Panc1 (cell line): ENCODE results near the gene UPK3B.
"Not testable (repeated sequence)": the region's sequence is repeated elsewhere in the genome, so short reads cannot be mapped to it uniquely, and the experiment has no call there.

Experiments
- POLR2AphosphoS5 ChIP-seq: IDR thresholded peaks from 2 replicates; pipeline ENCODE4 v1.6.1; 2012; ENCODE audit warnings: mild to moderate bottlenecking, low read depth, low read length, moderate library complexity
- TF ChIP-seq, protein P1 (sequence below): fragments of 450-650 bp; IDR thresholded peaks from 2 replicates; pipeline ENCODE4 v1.5.1; 2017; ENCODE audit warnings: mild to moderate bottlenecking
- TF ChIP-seq, protein P2 (sequence below), 2 experiments: IDR thresholded peaks; 2 replicates each; pipeline ENCODE4 v1.6.1; 2011 to 2012; ENCODE audit warnings: low read depth in 2 of 2, control low read depth in 1 of 2, low read length in 1 of 2, mild to moderate bottlenecking in 1 of 2, moderate library complexity in 1 of 2; ENCODE audit not compliant: insufficient read depth in 1 of 2

DNA sequence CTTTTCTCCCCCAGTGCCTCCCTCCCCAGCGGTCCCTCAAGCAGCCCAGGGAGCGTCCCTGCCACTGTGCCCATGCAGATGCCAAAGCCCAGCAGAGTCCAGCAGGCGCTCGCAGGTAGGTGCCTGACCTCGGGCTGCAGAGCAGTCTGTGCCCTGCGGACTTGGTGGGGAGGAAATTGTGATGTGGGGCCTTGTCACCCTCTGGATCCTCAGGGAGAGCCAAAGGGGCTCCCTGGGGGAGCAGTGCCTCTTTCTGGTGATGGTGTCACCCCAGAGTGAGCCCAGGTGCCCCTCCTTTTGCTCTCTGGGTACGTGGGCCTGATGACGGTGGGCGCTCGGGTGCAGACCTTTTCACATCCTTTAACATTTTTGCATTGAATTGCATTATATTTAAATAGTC is 18.2 kb upstream of the UPK3B start:
- TF ChIP-seq, protein P1, sequence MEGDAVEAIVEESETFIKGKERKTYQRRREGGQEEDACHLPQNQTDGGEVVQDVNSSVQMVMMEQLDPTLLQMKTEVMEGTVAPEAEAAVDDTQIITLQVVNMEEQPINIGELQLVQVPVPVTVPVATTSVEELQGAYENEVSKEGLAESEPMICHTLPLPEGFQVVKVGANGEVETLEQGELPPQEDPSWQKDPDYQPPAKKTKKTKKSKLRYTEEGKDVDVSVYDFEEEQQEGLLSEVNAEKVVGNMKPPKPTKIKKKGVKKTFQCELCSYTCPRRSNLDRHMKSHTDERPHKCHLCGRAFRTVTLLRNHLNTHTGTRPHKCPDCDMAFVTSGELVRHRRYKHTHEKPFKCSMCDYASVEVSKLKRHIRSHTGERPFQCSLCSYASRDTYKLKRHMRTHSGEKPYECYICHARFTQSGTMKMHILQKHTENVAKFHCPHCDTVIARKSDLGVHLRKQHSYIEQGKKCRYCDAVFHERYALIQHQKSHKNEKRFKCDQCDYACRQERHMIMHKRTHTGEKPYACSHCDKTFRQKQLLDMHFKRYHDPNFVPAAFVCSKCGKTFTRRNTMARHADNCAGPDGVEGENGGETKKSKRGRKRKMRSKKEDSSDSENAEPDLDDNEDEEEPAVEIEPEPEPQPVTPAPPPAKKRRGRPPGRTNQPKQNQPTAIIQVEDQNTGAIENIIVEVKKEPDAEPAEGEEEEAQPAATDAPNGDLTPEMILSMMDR, result not testable (repeated sequence)
- not testable (repeated sequence) for TF ChIP-seq POLR2AphosphoS5
- TF ChIP-seq, protein P2, sequence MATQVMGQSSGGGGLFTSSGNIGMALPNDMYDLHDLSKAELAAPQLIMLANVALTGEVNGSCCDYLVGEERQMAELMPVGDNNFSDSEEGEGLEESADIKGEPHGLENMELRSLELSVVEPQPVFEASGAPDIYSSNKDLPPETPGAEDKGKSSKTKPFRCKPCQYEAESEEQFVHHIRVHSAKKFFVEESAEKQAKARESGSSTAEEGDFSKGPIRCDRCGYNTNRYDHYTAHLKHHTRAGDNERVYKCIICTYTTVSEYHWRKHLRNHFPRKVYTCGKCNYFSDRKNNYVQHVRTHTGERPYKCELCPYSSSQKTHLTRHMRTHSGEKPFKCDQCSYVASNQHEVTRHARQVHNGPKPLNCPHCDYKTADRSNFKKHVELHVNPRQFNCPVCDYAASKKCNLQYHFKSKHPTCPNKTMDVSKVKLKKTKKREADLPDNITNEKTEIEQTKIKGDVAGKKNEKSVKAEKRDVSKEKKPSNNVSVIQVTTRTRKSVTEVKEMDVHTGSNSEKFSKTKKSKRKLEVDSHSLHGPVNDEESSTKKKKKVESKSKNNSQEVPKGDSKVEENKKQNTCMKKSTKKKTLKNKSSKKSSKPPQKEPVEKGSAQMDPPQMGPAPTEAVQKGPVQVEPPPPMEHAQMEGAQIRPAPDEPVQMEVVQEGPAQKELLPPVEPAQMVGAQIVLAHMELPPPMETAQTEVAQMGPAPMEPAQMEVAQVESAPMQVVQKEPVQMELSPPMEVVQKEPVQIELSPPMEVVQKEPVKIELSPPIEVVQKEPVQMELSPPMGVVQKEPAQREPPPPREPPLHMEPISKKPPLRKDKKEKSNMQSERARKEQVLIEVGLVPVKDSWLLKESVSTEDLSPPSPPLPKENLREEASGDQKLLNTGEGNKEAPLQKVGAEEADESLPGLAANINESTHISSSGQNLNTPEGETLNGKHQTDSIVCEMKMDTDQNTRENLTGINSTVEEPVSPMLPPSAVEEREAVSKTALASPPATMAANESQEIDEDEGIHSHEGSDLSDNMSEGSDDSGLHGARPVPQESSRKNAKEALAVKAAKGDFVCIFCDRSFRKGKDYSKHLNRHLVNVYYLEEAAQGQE (IDR thresholded peaks at IDR 0.05; ENCODE audit: insufficient read depth in 1 of 2, low read depth in 2 of 2, low read length in 1 of 2), result not testable (repeated sequence)
